GM19351 (cell line): ENCODE results near the gene SYT5.
"Not testable (repeated sequence)": the region's sequence is repeated elsewhere in the genome, so short reads cannot be mapped to it uniquely, and the experiment has no call there.

Experiments
- ATAC-seq: cut with Tn5 transposase; IDR thresholded peaks from one replicate; pipeline ENCODE4 v1.9.1; 2021; ENCODE audit warnings: mild to moderate bottlenecking, moderate library complexity; ENCODE audit not compliant: unreplicated experiment

SYT5 gene

GRCh38 chr19:55172318-55172717, 7.8 kb downstream of the SYT5 start:
- not testable (repeated sequence) for ATAC-seq

DNA sequence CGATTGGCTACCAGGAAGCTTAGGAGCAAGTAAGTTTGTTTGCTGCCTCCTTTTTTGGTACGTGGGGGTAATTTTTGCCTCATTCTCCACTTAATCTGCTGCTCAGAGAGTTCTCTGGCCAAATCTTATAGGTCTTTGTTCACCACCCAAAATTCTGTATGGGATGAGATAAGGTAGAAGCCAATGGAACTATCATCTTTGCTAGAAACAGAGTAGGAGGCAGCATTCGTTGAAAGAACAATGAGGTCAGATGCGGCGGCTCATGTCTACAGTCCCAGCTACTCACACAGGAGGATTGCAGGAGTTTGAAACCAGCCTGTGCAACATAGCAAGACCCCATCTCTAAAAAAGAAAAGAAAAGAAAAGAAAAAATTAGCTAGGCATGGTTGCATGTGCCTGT, 8.6 kb downstream of the SYT5 start:
- ATAC-seq, result no peak

DNA sequence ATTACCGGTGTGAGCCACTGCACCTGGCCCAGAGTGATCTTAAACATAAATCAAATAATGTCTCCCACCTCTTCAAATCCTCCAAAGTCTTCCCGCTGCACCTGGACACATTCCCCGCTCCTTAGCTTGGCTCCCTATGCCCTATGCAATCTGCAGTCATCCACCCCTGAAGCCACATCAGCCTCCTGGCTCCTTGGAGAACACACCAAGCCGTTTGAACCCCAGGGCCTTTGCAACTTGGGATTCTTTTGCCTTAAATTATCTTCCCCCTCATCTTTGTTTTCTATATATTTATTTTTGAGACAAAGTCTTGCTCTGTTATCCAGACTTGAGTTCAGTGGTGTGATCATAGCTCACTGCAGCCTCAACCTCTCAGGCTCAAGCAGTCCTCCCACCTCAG, 11.0 kb downstream of the SYT5 start:
- ATAC-seq, result no peak

DNA sequence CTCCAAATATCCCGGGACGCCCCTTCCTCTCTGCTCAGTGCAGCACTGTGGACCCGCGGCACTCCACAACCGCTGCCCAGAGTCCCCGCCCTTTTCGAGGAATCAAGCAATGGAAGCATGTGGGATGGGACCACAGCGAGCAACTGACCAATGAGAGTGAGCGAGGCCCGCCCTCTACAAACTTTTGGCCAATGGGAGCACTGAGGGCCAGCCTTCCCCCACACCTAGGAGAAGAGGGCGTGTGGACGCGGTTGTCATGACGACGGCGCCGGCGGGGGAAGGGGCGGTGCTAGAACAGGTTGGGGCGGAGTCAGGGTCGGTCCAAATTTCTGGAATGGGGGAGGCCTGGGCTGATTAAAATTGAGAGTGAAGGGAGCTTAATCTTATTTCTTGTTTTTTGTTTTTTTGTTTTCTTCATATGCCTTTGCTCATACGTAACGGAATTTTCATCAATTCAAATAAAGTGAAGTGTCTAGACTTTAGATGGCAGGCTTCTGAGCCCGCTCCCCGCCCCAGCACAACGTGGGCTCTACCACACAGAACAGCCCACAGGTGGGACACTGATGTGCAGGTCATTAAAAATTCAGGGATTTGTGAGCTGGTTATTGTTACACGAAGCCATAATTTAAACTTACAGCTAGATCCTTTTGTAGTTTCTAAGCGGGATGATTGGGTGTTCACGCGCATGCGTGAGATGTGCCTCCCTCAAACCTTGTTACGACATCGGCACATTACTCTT, 13.4 kb downstream of the SYT5 start, which contains the start of gene DNAAF3:
DNAAF3 (minus strand) TSS at position 84 of the 739 bp plus-strand sequence. CDS start 200 bp downstream, outside the sequence.
- peak; percentile 82 for ATAC-seq

GRCh38 chr19:55165952-55166529, 14.0 kb downstream of the SYT5 start:
- no peak for ATAC-seq

DNA sequence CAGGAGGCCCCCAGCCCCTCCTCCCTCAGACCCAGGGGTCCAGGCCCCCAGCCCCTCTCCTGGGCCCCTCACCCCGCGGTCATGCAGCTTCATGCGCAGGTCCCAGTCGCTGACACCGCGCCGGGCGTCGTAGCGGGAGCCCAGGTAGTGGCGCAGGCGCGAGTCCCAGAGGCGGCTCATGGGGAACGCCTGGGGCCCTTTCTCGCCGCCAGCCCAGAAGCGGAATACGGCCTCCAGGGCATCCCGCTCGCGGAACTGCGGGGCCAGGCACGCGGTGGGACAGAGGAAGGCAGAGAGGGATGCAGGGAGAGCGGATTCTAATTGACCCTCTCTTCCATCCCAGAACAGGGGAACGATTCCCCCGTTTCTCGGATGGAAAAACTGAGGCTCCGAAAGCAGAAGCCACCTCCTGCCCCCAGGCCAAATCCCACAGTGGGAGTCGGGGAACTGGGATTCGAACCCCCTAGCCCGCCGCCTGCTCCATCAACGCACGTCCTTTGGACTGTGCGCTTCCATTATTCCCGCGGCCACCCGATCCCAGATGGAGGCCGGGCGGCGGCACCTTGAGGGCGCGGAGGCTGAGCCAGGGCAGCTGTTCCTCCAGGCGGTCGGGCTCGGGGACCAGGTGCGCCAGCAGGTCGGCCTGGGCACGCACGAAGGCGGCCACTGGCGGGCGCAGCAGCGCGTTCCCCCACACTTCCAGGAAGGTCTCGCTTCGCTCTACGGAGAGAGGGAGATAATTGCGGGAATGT, 18.3 kb downstream of the SYT5 start:
- ATAC-seq, result no peak

- no peak for ATAC-seq
These were observed 19.1 kb downstream of the SYT5 start for GRCh38 chr19:55160986-55161365.

GRCh38 chr19:55160128-55160985, 19.7 kb downstream of the SYT5 start:
- peak; percentile 62 for ATAC-seq

DNA sequence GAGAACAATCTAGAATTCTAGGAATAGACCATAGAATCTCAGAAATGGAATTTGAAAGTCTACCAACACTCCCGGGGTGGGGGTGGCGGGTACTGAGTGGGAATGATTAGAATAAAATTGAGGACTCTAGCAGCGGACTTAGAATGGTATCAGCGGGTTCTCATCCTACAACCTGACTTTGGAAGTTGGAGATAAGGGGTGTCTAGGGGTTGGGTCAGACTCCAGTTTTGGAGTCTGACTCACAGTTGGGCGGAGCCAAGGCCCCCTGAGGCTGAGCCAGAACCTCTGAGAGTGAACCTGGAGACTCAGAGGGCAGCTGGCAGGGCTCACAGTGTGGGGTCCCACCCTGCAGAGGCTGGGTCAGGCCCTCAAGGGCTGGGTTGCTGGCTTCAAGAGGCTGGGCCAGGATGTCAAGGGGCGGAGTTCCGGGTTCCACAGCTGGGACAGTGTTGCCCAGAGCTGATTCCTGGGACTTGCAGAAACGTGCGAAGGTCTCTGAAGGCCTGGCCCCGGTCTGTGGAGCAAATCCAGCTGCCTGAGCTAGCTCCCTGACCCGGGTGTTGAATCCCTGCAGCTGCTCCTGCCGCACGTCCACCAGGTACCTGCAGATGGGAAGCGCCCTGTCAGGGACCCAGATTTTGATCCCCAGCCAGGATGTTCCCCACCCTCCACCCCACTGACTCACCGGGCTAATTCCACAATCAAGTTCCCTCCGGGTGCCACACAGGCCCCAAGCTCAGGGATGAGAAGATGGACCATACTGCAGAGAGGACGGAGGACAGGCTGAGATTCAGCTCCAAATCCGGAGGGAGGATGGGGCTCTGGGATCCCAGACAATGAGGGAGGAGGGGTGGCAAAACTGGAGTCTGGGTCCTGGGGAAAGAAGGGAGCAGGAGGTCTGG, 21.0 kb downstream of the SYT5 start:
- no peak for ATAC-seq

- ATAC-seq, result no peak
These were observed 21.7 kb downstream of the SYT5 start for GRCh38 chr19:55158423-55158822.

- ATAC-seq, result no peak
These were observed 22.8 kb downstream of the SYT5 start, which contains the start of gene TNNI3 for GRCh38 chr19:55157064-55157908. TNNI3 (minus strand) TSS chr19:55157732; CDS start chr19:55157589, 143 bp downstream.

DNA sequence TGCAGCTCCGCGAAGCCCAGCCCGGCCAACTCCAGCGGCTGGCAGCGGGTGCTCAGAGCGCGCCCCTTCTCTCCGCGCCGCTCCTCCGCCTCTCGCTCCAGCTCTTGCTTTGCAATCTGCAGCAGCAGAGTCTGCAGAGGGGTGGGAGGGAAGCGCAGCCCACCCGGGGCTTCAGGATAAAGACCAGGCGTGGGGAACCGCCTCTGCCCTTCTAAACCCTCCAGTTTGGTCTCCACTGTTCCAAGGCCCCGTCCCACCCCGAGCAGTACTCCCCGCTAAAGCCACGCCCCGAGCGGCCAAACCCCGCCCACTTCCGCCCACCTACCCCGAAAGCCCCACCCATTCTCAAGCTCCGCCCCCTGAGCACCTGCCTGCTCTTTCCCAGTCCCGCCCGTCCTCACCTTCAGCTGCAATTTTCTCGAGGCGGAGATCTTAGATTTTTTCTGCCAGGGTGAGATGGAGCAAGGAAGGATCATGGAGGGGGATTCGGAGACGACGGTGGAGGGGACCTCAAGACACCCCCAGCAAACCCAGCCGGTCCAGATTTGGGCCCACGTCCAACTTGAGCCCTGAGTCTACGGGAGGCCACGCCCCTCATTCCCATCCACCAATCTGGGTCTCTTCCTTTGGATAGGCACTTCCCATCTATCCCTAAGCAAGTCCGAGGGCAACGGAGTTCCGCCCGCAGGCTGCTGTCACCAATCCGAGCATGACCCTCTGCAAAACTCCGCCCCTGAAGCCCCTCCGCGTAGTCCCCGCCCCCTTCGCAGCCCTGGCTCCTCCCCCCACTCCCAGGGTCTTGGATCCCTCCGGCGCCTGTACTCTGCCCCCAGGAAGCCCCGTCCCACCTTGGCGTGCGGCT, 23.7 kb downstream of the SYT5 start:
- ATAC-seq, result no peak

GRCh38 chr19:55155784-55156183, 24.3 kb downstream of the SYT5 start:
- not testable (repeated sequence) for ATAC-seq

DNA sequence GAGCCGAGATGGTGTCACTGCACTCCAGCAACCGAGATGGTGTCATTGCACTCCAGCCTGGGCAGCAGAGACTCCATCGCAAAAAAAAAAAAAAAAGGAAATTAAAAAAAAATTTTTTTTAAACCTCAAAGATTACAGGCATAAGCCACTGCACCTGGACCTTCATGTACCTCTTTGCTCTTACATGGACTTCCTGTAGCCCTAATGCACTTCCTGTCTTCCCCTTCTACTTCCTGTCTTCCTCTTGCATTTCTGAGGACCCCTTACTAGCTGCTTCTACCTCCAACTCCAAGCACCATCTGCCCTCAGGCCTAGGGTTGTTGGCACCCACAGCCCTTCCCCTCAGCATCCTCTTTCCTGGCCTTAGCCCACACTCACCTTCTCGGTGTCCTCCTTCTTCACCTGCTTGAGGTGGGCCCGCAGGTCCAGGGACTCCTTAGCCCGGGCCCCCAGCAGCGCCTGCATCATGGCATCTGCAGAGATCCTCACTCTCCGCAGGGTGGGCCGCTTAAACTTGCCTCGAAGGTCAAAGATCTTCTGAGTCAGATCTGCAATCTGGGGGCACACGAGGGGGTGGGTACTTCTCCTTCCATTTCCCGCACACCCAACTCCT, 26.3 kb downstream of the SYT5 start:
- no peak for ATAC-seq

DNA sequence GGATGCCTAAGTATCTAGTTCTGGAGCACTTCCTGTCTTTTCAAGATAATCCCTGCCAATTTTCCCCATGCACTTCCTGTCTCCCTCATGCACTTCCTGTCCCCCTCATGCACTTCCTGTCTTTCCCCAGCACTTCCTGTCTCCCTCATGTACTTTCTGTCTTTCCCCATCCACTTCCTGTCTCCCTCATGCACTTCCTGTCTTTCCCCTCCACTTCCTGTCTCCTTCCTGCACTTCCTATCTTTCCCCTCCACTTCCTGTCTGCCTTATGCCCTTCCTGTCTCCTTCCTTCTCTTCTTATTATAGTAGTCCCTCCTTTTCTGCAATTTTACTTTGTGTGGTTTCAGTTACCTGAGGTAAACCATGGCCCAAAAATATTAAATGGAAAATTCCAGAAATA, 28.1 kb downstream of the SYT5 start:
- no peak for ATAC-seq

DNA sequence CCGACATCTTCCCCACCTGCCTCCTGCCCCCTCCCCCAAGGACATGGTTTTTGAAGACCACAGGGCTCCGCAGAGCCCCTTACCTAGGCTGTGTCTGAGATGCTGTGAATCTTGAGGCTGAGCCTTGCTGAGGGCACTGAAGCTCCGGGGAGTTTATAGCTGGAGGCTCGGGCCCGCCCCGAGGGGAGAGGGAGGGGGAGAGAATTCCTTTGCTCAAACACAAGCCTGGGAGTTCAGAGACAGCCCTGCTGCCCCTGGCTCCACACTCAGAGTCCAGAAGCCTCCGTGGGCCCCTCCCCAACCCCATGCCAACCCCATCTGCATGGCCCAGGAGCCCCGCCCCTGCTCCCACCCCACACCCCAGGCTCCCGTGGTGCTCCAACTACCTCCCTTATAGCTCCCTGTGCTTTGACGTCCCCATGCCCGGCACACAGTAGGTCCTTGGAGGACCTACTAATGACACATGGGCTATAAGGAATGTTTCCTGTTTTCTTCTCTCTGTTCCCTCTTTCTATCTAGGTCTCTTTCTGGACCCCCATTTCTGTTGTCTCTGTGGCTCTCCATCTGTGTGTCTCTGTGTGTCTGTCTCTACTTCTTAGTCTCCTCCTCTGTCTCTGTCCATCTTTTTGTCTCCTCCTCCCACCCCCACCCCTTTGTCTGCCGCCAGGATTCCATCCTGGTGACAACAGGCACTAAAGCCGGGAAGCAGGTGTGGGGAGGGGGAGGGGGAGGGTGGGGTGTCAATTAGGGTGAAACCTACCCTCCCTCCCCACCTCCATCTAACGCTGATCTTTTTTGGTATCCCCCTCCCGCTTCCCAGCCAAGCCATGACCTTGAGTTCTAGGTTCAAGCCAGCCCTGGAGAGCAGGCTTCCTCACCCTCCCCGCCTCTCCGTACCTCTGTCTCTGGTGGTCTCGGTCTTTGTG, 30.7 kb downstream of the SYT5 start, which contains the start of gene TNNT1:
TNNT1 (minus strand) TSS at position 129 of the 926 bp plus-strand sequence. CDS start 2,049 bp downstream, outside the sequence.
- no peak for ATAC-seq
